HEK293T (cell line): ENCODE data around the gene TGM2.

Experiments
- CTCF ChIA-PET: fragments of 350-600 bp; formaldehyde crosslinking; extraction: SDS; loops from one replicate; lab custom pipeline; 2021; ENCODE audit warnings: antibody characterized with exemption, inconsistent platforms; lab: Yijun Ruan, JAX
- POLR2A ChIA-PET: fragments of 350-600 bp; formaldehyde crosslinking; extraction: SDS; loops from one replicate; lab custom pipeline; 2020; ENCODE audit warnings: antibody characterized with exemption, inconsistent platforms; lab: Yijun Ruan, JAX
- DNase-seq: peaks from one replicate; pipeline ENCODE4 v3.0.0; 2012; ENCODE audit warnings: mixed read lengths; ENCODE audit errors: extremely low spot score
- ARNT ChIP-seq: fragments of 450-650 bp; IDR thresholded peaks from 2 replicates; pipeline ENCODE4 v1.6.1; 2017; ENCODE audit warnings: mild to moderate bottlenecking
- BHLHE40 ChIP-seq: fragments of 450-650 bp; IDR thresholded peaks from 2 replicates; pipeline ENCODE4 v1.6.1; 2016; ENCODE audit warnings: mild to moderate bottlenecking, moderate library complexity, borderline replicate concordance
- CTBP1 ChIP-seq: fragments of 450-650 bp; IDR thresholded peaks from 2 replicates; pipeline ENCODE4 v1.6.1; 2016; ENCODE audit warnings: borderline replicate concordance
- ELF4 ChIP-seq: fragments of 450-650 bp; IDR thresholded peaks from 2 replicates; pipeline ENCODE4 v1.6.1; 2017; ENCODE audit warnings: antibody characterized with exemption
- FOXA1 ChIP-seq: fragments of 450-650 bp; IDR thresholded peaks from 2 replicates; pipeline ENCODE4 v1.6.1; 2016; ENCODE audit warnings: mild to moderate bottlenecking
- FOXK2 ChIP-seq: fragments of 450-650 bp; IDR thresholded peaks from 2 replicates; pipeline ENCODE4 v1.6.1; 2016; ENCODE audit warnings: mild to moderate bottlenecking
- FOXM1 ChIP-seq: fragments of 450-650 bp; IDR thresholded peaks from 2 replicates; pipeline ENCODE4 v1.6.1; 2017; ENCODE audit warnings: mild to moderate bottlenecking, borderline replicate concordance
- HDGF ChIP-seq: fragments of 450-650 bp; IDR thresholded peaks from 2 replicates; pipeline ENCODE4 v1.6.1; 2017; ENCODE audit warnings: antibody characterized with exemption, borderline replicate concordance
- L3MBTL2 ChIP-seq: fragments of 450-650 bp; conservative IDR thresholded peaks from 2 replicates; pipeline ENCODE4 v1.6.1; 2016; ENCODE audit warnings: mild to moderate bottlenecking
- LEF1 ChIP-seq: fragments of 450-650 bp; IDR thresholded peaks from 2 replicates; pipeline ENCODE4 v1.6.1; 2017; ENCODE audit warnings: mild to moderate bottlenecking, borderline replicate concordance
- NFRKB ChIP-seq: fragments of 450-650 bp; IDR thresholded peaks from 2 replicates; pipeline ENCODE4 v1.6.1; 2016; ENCODE audit warnings: mild to moderate bottlenecking, moderate library complexity
- PKNOX1 ChIP-seq: fragments of 450-650 bp; IDR thresholded peaks from 2 replicates; pipeline ENCODE4 v1.6.1; 2016
- SP1 ChIP-seq: fragments of 450-650 bp; IDR thresholded peaks from 2 replicates; pipeline ENCODE4 v1.6.1; 2017
- SUZ12 ChIP-seq: fragments of 450-650 bp; IDR thresholded peaks from 2 replicates; pipeline ENCODE4 v1.6.1; 2016; ENCODE audit warnings: mild to moderate bottlenecking
- TARDBP ChIP-seq: fragments of 450-650 bp; IDR thresholded peaks from 2 replicates; pipeline ENCODE4 v1.6.1; 2016
- ZNF384 ChIP-seq: fragments of 450-650 bp; IDR thresholded peaks from 2 replicates; pipeline ENCODE4 v1.6.1; 2016

The TGM2 gene

GRCh38 chr20:38203981-38204357, 38.9 kb upstream of the TGM2 start:
- ChIA-PET POLR2A (no interaction called here), CTCF (no interaction called here)
- no peak for DNase-seq
- TF ChIP-seq FOXA1 = no peak
- no peak for TF ChIP-seq ARNT
- no peak for TF ChIP-seq HDGF
- TF ChIP-seq TARDBP = no peak
- no peak for TF ChIP-seq FOXK2
- no peak for TF ChIP-seq BHLHE40
- no peak for TF ChIP-seq SUZ12
- TF ChIP-seq ELF4 = no peak
- no peak for TF ChIP-seq NFRKB
- no peak for TF ChIP-seq PKNOX1

- no peak for TF ChIP-seq LEF1
- no peak for TF ChIP-seq L3MBTL2
- no peak for TF ChIP-seq SUZ12
- no peak for TF ChIP-seq NFRKB
- no peak for TF ChIP-seq PKNOX1
- TF ChIP-seq ELF4 = no peak
- no peak for TF ChIP-seq ZNF384
- no peak for TF ChIP-seq ARNT
- TF ChIP-seq FOXM1 = no peak
- TF ChIP-seq HDGF = no peak
- TF ChIP-seq FOXK2 = no peak
- TF ChIP-seq TARDBP = no peak
- no peak for TF ChIP-seq SP1
- TF ChIP-seq CTBP1 = no peak
- TF ChIP-seq BHLHE40 = no peak
- TF ChIP-seq FOXA1 = no peak
- DNase-seq = no peak
- ChIA-PET POLR2A (no interaction called here), CTCF (no interaction called here)
These were observed 38.4 kb upstream of the TGM2 start for GRCh38 chr20:38203337-38203980.

GRCh38 chr20:38202982-38203293, 37.9 kb upstream of the TGM2 start:
- CTCF ChIA-PET = no interaction called here
- no peak for TF ChIP-seq SP1
- TF ChIP-seq LEF1 = no peak
- TF ChIP-seq FOXK2 = no peak
- TF ChIP-seq SUZ12 = no peak
- no peak for TF ChIP-seq PKNOX1
- TF ChIP-seq BHLHE40 = no peak
- TF ChIP-seq FOXM1 = no peak
- TF ChIP-seq FOXA1 = no peak
- TF ChIP-seq HDGF = no peak
- no peak for TF ChIP-seq ARNT
- no peak for TF ChIP-seq L3MBTL2
- no peak for TF ChIP-seq CTBP1
- TF ChIP-seq ZNF384 = no peak
- no peak for TF ChIP-seq ELF4
- TF ChIP-seq NFRKB = no peak
- no peak for TF ChIP-seq TARDBP
- POLR2A ChIA-PET = no interaction called here
- no peak for DNase-seq

GRCh38 chr20:38202153-38202981, 37.3 kb upstream of the TGM2 start:
- TF ChIP-seq FOXK2 = no peak
- TF ChIP-seq ZNF384 = no peak
- no peak for TF ChIP-seq SUZ12
- ChIA-PET POLR2A (no interaction called here), CTCF (no interaction called here)
- no peak for DNase-seq

- ChIA-PET CTCF (no interaction called here), POLR2A (no interaction called here)
- TF ChIP-seq BHLHE40 (no peak), CTBP1 (no peak)
These were observed 36.3 kb upstream of the TGM2 start for GRCh38 chr20:38201356-38201755.

GRCh38 chr20:38200646-38201045, 35.6 kb upstream of the TGM2 start:
- CTCF ChIA-PET = no interaction called here
- POLR2A ChIA-PET = no interaction called here
- DNase-seq = no peak
- TF ChIP-seq BHLHE40 (no peak), SUZ12 (no peak), ZNF384 (no peak), ARNT (no peak), SP1 (no peak), TARDBP (no peak), PKNOX1 (no peak), LEF1 (no peak), FOXK2 (no peak), L3MBTL2 (no peak)

More at GRCh38 chr20:38201356-38201755, 36.3 kb upstream of the TGM2 start:
- DNase-seq = no peak
